ENCODE measurements around the gene MIEF2.
A peak's percentile ranks its signal among the peaks of the same experiment; 100 is the strongest.
"Not testable (repeated sequence)": the region's sequence is repeated elsewhere in the genome, so short reads cannot be mapped to it uniquely, and the experiment has no call there.

Gene MIEF2, protein sequence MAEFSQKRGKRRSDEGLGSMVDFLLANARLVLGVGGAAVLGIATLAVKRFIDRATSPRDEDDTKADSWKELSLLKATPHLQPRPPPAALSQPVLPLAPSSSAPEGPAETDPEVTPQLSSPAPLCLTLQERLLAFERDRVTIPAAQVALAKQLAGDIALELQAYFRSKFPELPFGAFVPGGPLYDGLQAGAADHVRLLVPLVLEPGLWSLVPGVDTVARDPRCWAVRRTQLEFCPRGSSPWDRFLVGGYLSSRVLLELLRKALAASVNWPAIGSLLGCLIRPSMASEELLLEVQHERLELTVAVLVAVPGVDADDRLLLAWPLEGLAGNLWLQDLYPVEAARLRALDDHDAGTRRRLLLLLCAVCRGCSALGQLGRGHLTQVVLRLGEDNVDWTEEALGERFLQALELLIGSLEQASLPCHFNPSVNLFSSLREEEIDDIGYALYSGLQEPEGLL

DNA sequence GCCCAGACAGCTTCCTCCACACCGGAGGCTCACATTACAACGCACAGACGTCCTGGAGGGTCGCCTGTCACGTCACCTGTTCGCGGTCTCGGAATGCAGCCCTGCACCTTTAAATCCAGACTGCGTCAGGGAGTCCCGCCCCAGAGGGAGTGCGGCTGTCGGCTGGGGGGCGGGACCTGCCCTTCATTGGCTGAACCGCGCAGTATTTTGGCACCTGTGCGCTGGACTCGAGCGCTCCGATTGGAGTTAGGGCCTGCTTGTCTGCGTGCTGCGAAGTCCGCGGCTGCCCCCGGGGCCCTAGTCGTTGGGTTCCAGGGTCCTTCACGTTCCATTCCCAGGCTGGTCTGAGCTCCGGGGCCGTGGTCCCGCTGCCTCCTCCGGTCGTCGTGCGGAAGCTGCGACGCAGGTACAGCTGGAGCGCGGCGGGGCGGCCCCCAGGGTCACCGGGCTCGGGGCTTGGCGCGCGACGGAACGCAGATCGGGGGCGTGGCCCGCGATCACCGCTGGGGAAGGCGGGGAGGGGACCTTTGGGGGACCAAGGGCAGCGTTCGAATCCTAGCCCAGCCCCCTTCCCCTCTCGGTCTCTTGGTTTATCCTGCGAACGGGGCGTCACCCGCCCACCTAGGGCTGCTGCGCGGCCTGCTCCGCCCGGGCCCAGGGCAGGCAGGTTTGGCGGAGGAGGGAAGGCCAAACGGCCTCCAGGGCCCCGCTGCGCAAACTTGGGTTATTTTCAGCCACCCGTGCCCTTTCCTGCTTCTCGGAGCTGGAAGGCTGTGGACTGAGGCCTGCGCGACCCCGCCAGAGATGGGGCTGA is at the start of gene MIEF2:
MIEF2 (plus strand) TSS at position 331 of the 814 bp plus-strand sequence. CDS start 2,059 bp downstream, outside the sequence.
- DNase-seq, result peak; percentile 95

DNA sequence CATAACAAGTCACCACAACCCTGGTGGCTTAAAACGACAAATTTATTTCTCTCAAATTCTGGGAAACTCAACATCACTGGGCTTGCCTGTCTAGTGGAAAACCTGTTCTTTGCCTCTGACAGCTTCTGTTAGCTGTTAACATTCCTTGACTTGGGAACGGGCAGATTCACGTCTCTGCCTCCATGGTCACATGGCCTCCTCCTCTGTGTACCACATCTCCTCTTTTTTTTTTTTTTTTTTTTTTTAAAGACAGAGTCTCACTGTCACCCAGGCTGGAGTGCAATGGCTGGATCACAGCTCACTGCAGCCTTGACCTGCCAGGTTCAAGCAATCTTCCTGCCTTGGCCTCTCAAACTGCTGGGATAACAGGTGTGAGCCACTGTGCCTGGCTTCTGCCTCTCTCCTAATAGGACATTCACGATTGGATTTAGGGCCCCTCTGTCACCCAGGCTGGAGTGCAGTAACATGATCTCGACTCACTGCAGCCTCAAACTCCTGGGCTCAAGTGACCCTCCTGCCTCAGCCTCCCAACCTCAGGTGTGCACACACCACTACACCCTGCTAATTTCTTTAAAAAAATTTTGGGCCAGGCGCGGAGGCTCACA is 46.7 kb upstream of the MIEF2 start:
- DNase-seq, result no peak

GRCh38 chr17:18216906-18217305 is 43.6 kb upstream of the MIEF2 start:
- DNase-seq, result not testable (repeated sequence)

DNA sequence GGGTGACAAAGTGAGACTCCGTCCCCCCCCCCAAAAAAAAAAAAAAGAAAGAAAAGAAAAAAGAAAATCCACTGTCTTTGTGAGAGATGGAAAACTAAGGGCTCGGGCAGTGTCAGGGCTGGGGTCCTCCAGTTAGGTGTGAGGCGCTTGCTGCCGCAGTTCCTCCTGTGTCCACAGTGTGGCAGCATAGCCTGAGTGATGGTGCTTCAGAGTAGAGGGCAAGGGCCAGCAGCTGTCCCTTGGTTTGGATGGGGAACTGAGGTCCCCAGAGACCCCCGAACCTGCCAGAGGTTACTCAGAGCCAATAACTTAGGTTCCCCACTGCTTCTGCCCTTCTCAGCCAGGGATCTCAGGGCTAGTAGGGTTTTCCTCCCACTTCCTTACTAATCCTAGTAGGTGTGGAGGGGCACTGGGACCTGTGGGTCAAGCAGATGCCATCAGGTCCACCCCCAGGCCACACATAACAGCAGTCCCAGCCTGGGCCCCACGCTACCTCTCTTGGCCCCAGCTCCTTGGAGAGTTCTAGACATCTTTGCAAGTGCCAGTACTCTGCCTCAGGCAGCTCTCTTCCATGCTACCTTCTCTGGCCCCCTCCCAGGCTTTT is 42.9 kb upstream of the MIEF2 start:
- DNase-seq, result peak; percentile 83

GRCh38 chr17:18218756-18219415 is 41.6 kb upstream of the MIEF2 start:
- DNase-seq, result no peak

- no peak for DNase-seq
Measured at GRCh38 chr17:18224053-18224386, 36.4 kb upstream of the MIEF2 start.

- no peak for DNase-seq
Measured at GRCh38 chr17:18224387-18225120, 35.9 kb upstream of the MIEF2 start.

DNA sequence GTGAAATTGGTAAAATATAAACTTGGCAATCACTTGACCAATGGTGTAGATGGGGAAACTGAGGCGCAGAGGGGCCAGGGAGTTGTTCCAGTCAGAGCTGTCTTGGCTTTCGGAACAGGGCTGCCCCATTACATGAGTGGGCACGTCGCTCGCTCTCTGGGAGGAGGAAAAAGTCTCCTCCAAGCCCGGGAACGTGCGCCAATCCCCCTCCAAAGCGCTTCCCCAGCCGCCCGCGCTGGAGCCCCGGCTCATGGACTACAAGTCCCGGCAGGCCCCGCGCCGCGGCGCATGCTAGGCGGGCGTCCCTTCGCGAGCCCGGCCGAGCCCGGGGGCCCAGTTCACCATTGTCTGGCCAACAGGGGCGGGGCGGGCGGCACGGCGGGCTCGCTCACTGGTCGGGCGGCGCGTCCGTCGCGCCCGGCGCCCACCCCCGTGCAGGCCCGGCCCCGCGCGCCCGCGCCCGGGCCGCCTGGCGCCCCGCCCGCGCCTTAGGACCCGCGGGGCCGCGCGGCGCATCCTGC is 35.3 kb upstream of the MIEF2 start, which contains the start of gene LLGL1:
LLGL1 (plus strand) TSS at position 515 of the 521 bp plus-strand sequence. CDS start 48 bp downstream, outside the sequence.
- peak; percentile 97 for DNase-seq

DNA sequence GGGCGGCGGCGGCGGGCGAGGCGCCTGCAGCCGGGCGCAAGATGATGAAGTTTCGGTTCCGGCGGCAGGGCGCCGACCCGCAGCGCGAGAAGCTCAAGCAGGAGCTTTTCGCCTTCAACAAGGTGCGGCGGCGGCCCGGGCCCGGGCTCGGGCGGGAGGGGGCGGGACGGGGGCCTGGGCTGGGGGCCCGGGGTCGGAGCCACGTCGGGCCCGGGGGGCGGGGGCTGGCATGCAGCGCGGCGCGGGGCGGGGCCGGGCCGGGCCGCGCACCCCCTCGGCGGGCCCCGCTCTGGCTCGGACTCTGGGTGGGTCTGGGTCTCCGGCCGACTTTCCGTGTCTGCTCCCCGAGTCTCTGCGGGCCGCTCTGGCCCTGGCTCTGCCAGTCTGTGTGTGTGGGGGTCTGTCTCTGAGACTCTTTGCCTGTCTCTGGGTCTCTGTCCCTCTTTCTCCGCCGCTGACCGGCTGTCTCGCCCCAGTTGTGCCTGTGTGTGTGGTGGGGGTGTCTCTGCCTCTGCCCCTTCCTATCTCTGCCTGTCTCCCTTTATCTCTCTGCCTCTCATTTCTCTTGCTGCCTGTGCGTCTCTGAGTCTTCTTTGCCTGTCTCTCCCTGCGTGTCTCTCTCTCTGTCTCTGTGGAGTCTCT is 34.7 kb upstream of the MIEF2 start:
- peak; percentile 14 for DNase-seq

DNA sequence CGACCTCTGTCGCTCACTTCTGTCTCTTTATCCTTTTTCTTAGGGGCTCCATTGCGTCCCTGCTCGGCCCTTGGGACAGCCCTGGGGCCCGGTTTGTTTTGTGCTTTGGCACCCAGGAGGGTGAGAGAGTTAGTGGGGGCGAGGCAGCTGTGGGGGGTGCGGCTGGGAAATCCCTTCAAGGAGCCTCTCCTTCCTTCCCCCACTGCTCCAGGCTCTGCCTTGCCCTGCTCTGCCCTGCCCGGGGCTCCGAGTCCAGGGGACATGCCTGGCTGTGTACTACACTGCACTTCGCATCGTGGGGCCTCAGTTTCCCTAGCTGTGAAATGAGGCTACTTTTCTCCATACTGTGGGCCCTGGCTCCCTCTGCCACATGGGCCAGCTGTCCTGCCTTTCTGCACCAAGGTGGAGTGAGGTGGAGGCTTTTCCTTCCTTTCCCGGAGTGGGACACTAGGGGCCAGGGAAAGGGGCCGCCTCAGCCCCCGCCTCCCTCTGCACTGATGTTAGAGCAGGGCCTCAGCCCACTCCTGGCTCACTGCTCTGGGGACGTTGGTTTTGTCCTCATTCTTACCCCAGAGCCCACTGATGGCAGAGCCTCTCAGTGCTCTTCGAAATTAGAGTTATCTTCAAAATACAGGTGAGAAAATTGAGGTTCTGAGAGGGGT is 34.0 kb upstream of the MIEF2 start:
- no peak for DNase-seq

DNA sequence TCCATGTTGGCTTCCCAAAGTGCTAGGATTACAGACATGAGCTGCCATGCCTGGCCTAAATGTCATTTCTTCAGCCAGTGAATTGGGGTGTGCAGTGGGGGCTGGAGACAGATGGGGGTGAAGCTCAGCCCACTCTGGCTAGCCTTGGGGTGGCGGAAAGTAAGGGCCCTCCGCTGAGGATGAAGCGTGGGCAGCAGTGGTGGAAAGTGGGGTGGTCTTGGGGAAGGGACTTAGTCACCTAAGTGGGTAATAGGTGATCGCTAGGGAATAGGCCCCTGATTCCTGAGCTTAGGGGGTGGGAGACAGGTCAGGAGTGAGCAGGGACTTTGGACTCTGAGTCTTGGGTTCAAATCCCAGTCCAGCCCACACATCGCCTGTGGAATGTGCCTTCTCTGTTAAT is 32.8 kb upstream of the MIEF2 start:
- no peak for DNase-seq

DNA sequence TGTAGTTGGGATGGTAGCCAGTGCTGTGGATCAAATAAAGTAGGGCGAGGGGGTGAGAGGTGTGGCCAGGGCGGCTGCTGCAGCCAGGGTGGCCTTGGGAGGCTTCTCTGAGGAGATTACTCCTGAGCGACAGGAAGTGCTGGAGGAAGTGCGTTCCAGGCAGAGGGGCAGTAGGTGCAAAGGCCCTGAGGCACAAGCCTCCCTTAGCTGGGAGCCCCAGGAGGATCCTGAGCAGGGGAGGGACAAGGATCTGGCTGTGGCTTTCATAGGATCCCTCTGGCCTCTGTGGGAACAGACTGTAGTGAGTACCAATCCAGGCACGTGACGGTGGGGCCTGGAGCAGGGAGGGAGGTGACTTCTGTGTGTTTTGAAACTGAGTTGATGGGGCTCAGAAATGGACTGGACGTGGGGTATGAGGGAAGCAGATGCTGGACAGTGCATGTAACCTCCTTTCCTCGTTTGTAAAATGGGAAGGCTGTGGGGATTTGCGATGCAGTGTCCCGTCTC is 32.2 kb upstream of the MIEF2 start:
- no peak for DNase-seq

GRCh38 chr17:18229254-18229653 is 31.2 kb upstream of the MIEF2 start:
- no peak for DNase-seq

DNA sequence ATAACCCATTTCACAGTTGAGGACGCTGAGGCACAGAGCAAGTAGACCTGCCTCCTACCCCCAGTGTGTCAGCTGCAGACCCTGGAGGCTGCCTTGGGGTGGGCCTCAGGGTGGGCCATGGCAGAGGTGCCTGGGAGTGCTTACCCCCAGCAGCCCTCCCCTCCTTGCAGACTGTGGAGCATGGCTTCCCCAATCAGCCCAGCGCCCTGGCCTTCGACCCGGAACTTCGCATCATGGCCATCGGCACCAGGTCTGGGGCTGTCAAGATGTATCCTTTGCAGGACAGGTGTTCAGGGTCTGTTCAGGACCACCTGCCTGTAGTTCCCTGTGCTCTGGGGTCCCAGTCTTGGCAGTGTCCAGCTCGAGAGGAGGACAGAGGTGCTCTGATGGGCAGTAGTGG is 30.7 kb upstream of the MIEF2 start:
- no peak for DNase-seq

DNA sequence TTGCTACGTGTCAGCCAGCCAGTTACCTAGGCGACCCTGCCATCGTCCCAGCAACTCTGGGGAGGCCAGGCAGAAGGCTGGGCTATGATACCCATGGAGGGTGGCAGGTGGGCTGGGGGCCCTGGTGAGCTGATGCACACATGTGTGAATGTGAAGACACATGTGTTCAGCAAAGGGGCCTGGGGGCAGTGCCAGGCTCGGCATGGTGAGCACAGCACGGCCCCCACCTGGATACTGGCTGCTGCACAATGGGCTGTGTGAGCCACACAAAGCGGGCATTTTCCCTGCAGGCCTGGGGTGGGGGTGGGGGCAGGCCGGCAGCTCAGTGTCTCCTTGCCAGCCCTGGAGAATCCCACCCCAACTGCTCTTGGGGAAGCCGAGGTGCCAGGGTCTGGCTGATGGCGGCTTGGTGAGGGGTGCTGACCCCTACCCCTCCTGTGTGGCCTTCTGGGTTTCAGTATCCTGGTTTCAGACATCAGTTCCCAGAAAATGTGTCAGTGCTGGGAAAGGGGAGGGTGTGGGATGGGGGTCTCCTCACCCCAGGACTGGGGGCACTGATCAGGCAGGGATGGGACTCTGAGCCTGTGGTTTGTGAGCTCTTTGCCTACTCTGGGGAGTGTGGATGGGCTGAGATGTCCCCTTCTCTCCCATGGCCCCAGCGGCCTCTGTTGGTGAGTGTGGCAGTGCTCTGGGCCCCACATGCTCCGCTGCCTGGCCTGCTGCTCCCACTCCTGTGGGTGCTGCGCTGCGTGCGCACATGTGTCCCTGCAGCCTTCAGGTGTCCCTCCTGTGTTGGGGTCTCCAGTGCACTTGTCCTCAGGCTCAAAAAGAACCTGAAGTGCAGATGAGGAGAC is 29.9 kb upstream of the MIEF2 start:
- DNase-seq, result no peak

DNA sequence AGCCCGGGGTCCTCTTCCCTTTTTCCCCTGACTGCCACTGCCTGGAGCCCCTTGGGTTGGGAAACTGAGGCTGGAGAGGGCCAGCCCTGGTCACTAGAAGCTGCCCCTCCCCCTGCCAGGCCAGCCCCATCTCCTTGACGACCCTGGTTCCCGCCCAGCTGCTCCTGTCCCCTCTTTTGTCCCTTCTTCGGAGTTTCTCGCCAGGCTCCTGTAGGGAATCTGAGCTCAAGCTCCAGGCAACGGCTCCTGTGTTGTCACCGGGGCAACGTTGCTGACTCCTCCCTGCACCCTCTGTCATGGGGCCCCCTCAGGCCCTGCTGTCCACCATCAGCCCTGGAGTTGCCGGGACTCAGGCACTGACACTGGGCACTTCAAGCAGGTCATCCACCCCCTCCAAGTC is 29.3 kb upstream of the MIEF2 start:
- no peak for DNase-seq

- DNase-seq, result no peak
Measured at GRCh38 chr17:18233803-18234518, 26.5 kb upstream of the MIEF2 start.

GRCh38 chr17:18234853-18235380 is 25.5 kb upstream of the MIEF2 start:
- DNase-seq, result no peak

Measured in activated CD4-positive, alpha-beta T cell treated with anti-CD3 and anti-CD28 coated beads for 48 hours (primary cell).